ENCODE data around the gene VSNL1. TPM values are rescaled to one million over a fixed set of nuclear protein-coding genes. Genes with fewer than 3 reads are reported as not detected.

VSNL1 gene
- total RNA-seq, 1 experiment from 2014 or later: not detected

DNA sequence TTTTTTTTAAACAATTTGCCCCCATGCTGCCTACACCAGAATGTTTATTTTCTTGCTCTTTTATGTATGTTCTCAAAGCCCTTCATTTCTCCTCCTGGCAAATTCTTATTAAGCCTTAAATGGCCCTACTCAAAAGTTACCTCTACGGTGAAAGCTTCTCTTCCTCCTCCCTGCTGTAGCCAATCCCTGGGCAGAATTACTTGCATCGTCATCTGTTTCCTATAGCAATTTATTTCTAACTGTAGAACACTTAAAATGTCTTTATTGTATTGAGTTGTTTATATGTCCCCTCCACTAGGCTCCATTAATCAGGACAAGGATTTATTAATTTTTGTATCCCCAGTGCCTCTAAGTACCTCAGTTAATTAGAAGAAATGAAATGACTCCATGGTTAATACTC, 19.7 kb upstream of the VSNL1 start:
- intact Hi-C loops (cut with micrococcal nuclease; ENCODE audit: unreplicated experiment): no loop called here
- CTCF ChIA-PET: no interaction called here
- no TSS peak for BruUV-seq (replicated peaks)
- no peak overlapping the region for H3K4me3 Mint-ChIP-seq (ENCODE audit: low read depth, unreplicated experiment)
- no peaks in the 10 kb centered on the region for H3K4me1 Mint-ChIP-seq (ENCODE audit: low read depth, unreplicated experiment)
- no peak for DNase-seq
- TF ChIP-seq, protein P1, sequence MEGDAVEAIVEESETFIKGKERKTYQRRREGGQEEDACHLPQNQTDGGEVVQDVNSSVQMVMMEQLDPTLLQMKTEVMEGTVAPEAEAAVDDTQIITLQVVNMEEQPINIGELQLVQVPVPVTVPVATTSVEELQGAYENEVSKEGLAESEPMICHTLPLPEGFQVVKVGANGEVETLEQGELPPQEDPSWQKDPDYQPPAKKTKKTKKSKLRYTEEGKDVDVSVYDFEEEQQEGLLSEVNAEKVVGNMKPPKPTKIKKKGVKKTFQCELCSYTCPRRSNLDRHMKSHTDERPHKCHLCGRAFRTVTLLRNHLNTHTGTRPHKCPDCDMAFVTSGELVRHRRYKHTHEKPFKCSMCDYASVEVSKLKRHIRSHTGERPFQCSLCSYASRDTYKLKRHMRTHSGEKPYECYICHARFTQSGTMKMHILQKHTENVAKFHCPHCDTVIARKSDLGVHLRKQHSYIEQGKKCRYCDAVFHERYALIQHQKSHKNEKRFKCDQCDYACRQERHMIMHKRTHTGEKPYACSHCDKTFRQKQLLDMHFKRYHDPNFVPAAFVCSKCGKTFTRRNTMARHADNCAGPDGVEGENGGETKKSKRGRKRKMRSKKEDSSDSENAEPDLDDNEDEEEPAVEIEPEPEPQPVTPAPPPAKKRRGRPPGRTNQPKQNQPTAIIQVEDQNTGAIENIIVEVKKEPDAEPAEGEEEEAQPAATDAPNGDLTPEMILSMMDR (IDR thresholded peaks at IDR 0.05; ENCODE audit: unreplicated experiment): no peak
- H3K27me3 Mint-ChIP-seq (ENCODE audit: unreplicated experiment): peaks cover 13% of the 10 kb centered on the region
- peaks cover 12% of the 10 kb centered on the region for H3K36me3 Mint-ChIP-seq (ENCODE audit: insufficient read depth, unreplicated experiment)
- no peak overlapping the region for H3K27ac Mint-ChIP-seq (ENCODE audit: unreplicated experiment)
- H3K9me3 Mint-ChIP-seq (ENCODE audit: low read depth, unreplicated experiment): no peaks in the 10 kb centered on the region

DNA sequence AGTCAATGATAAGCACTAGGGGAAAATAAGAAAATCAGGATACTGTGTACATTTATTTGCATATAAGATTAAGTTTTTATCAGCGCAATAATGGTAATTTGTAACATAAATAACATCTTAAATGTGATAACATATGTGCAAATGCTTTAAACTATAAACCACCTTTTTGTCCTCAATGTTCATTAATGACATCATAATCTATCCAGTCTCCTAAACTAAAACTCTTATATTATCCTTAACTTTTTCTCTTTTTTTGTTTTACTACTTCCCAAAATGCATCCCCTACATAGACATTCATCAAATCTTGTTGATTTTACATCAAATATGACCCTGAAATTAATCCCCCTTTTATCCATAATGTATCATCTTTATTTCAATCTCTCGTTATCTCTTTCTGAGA, 18.9 kb upstream of the VSNL1 start:
- intact Hi-C loops (cut with micrococcal nuclease; ENCODE audit: unreplicated experiment): no loop called here
- H3K27ac Mint-ChIP-seq (ENCODE audit: unreplicated experiment): no peak overlapping the region
- no peaks in the 10 kb centered on the region for H3K4me1 Mint-ChIP-seq (ENCODE audit: low read depth, unreplicated experiment)
- DNase-seq: no peak
- no TSS peak for BruUV-seq (replicated peaks)
- peaks cover 12% of the 10 kb centered on the region for H3K36me3 Mint-ChIP-seq (ENCODE audit: insufficient read depth, unreplicated experiment)
- no peak overlapping the region for H3K4me3 Mint-ChIP-seq (ENCODE audit: low read depth, unreplicated experiment)
- H3K27me3 Mint-ChIP-seq (ENCODE audit: unreplicated experiment): peaks cover 15% of the 10 kb centered on the region
- H3K9me3 Mint-ChIP-seq (ENCODE audit: low read depth, unreplicated experiment): no peaks in the 10 kb centered on the region
- TF ChIP-seq, protein P1 (IDR thresholded peaks at IDR 0.05; ENCODE audit: unreplicated experiment): no peak
- CTCF ChIA-PET: no interaction called here

DNA sequence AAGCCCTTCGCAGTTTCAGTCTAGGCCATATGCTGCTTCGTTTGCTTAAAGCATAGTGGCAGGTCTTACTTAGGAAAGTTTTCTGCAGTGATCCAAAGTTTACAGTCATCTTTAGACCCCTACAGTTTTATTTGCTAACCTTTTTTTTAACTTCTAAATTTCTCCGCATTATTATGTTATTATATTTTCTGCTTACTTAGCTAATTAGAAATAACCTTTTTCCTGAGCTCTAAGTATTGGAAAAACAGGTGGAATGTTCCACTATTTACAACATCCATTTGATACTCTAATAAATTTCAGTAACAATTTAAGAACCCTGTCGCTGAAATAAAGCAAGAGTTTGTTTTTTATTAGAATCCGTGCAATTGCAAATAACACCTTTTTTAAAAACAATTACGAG, 18.2 kb upstream of the VSNL1 start:
- H3K27me3 Mint-ChIP-seq (ENCODE audit: unreplicated experiment): peaks cover 20% of the 10 kb centered on the region
- TF ChIP-seq, protein P1 (IDR thresholded peaks at IDR 0.05; ENCODE audit: unreplicated experiment): no peak
- peaks cover 12% of the 10 kb centered on the region for H3K36me3 Mint-ChIP-seq (ENCODE audit: insufficient read depth, unreplicated experiment)
- H3K9me3 Mint-ChIP-seq (ENCODE audit: low read depth, unreplicated experiment): no peaks in the 10 kb centered on the region
- no peak for DNase-seq
- BruUV-seq (replicated peaks): no TSS peak
- intact Hi-C loops (cut with micrococcal nuclease; ENCODE audit: unreplicated experiment): no loop called here
- H3K27ac Mint-ChIP-seq (ENCODE audit: unreplicated experiment): no peak overlapping the region
- H3K4me3 Mint-ChIP-seq (ENCODE audit: low read depth, unreplicated experiment): no peak overlapping the region
- CTCF ChIA-PET: no interaction called here
- no peaks in the 10 kb centered on the region for H3K4me1 Mint-ChIP-seq (ENCODE audit: low read depth, unreplicated experiment)

DNA sequence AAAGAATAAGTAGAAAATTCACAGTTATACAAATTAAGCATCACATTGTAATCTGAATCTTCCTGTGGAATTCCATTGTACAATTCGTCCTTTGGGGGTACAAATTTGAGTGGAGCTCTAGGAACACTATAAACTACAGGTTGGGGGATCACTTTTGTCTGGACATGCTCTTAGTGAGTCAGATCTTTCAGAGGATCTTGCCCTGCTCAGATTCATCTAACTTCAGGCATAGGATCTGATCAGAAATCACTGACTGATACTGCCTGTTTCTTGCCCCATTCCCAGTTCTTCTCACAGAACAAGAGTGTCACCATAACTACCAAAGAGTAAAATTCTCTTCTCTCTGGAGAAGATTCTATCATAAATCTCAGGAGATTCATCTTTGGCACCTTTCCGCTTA, 10.7 kb upstream of the VSNL1 start:
- H3K27me3 Mint-ChIP-seq (ENCODE audit: unreplicated experiment): peaks cover 41% of the 10 kb centered on the region
- BruUV-seq (replicated peaks): no TSS peak
- intact Hi-C loops (cut with micrococcal nuclease; ENCODE audit: unreplicated experiment): no loop called here
- TF ChIP-seq, protein P1 (IDR thresholded peaks at IDR 0.05; ENCODE audit: unreplicated experiment): no peak
- CTCF ChIA-PET: interaction anchor here (0.6 kb wide), 1 partner anchor 104 kb away, joined by 3 read pairs; no protein-coding TSS in a partner anchor
- H3K4me3 Mint-ChIP-seq (ENCODE audit: low read depth, unreplicated experiment): no peak overlapping the region
- no peaks in the 10 kb centered on the region for H3K9me3 Mint-ChIP-seq (ENCODE audit: low read depth, unreplicated experiment)
- no peaks in the 10 kb centered on the region for H3K4me1 Mint-ChIP-seq (ENCODE audit: low read depth, unreplicated experiment)
- H3K27ac Mint-ChIP-seq (ENCODE audit: unreplicated experiment): no peak overlapping the region
- DNase-seq: no peak
- no peaks in the 10 kb centered on the region for H3K36me3 Mint-ChIP-seq (ENCODE audit: insufficient read depth, unreplicated experiment)

Data from Calu3 (cell line).